Testis (tissue), 2 donors: ENCODE data around the gene LEPROT.

Experiments
- CTCF ChIP-seq, 3 experiments: fragments of 450-650 bp in 2 of 3; fragments of 200-600 bp in 1 of 3; sonication (generic) in 1 of 3; IDR thresholded peaks; one replicate each; pipeline ENCODE4 v1.5.1; 2016 to 2019; ENCODE audit warnings: antibody characterized with exemption in 3 of 3, mild to moderate bottlenecking in 2 of 3, moderate library complexity in 1 of 3
- POLR2A ChIP-seq: fragments of 450-650 bp; IDR thresholded peaks from one replicate; pipeline ENCODE4 v1.6.1; 2017; ENCODE audit warnings: antibody characterized with exemption, mild to moderate bottlenecking, moderate library complexity

- TF ChIP-seq POLR2A (no peak), CTCF (IDR thresholded peaks at IDR 0.05) (no peak)
Observed at GRCh38 chr1:65449214-65449823, 28.9 kb downstream of the LEPROT start.
